ENCODE results near the gene HDAC4.
A peak's percentile ranks its signal among the peaks of the same experiment; 100 is the strongest.

Gene HDAC4

GRCh38 chr2:239101071-239101470, 299.7 kb downstream of the HDAC4 start:
- DNase-seq = no peak

- no peak for DNase-seq
Observed at GRCh38 chr2:239099474-239099873, 301.3 kb downstream of the HDAC4 start.

- peak in 1 of 2 donors; percentile 27 for DNase-seq
Observed at GRCh38 chr2:239098288-239098970, 302.4 kb downstream of the HDAC4 start.

- DNase-seq = no peak
Observed at GRCh38 chr2:239097428-239097696, 303.5 kb downstream of the HDAC4 start.

- no peak for DNase-seq
Observed at GRCh38 chr2:239096676-239097427, 304.0 kb downstream of the HDAC4 start.

GRCh38 chr2:239095460-239096081, 305.2 kb downstream of the HDAC4 start:
- no peak for DNase-seq

- no peak for DNase-seq
Observed at GRCh38 chr2:239094867-239095266, 306.0 kb downstream of the HDAC4 start.

- no peak for DNase-seq
Observed at GRCh38 chr2:239093952-239094351, 306.9 kb downstream of the HDAC4 start.

- DNase-seq = no peak
Observed at GRCh38 chr2:239093542-239093941, 307.3 kb downstream of the HDAC4 start.

- no peak for DNase-seq
Observed at GRCh38 chr2:239092571-239093294, 308.1 kb downstream of the HDAC4 start.

- no peak for DNase-seq
Observed at GRCh38 chr2:239089884-239090283, 310.9 kb downstream of the HDAC4 start.

GRCh38 chr2:239087046-239087710, 313.6 kb downstream of the HDAC4 start:
- no peak for DNase-seq

GRCh38 chr2:239086325-239087020, 314.3 kb downstream of the HDAC4 start:
- DNase-seq = no peak

- DNase-seq = peak in 1 of 2 donors; percentile 24
Observed at GRCh38 chr2:239085201-239085992, 315.4 kb downstream of the HDAC4 start.

- DNase-seq = no peak
Observed at GRCh38 chr2:239084007-239084406, 316.8 kb downstream of the HDAC4 start.

- no peak for DNase-seq
Observed at GRCh38 chr2:239082425-239082824, 318.4 kb downstream of the HDAC4 start.

- DNase-seq = no peak
Observed at GRCh38 chr2:239081622-239082021, 319.2 kb downstream of the HDAC4 start.

- DNase-seq = no peak
Observed at GRCh38 chr2:239081046-239081445, 319.8 kb downstream of the HDAC4 start.

- no peak for DNase-seq
Observed at GRCh38 chr2:239079671-239080294, 321.0 kb downstream of the HDAC4 start.

- DNase-seq = no peak
Observed at GRCh38 chr2:239078128-239078924, 322.5 kb downstream of the HDAC4 start.

Measured in hippocampal formation (tissue), 2 donors.